Measurements from ENCODE around the gene FBXL2.

Gene FBXL2

GRCh38 chr3:33313331-33313730 lies 36.1 kb downstream of the FBXL2 start:
- TF ChIP-seq CTCF (IDR thresholded peaks at IDR 0.05; ENCODE audit: low read length, missing control alignments): no peak
- no peak overlapping the region for H3K4me3 ChIP-seq (replicated peaks; ENCODE audit: low read depth, low read length)
- peak; percentile 11 for DNase-seq (ENCODE audit: low read depth)

GRCh38 chr3:33314993-33315392 lies 37.8 kb downstream of the FBXL2 start:
- no peak for TF ChIP-seq CTCF (IDR thresholded peaks at IDR 0.05; ENCODE audit: low read length, missing control alignments)

GRCh38 chr3:33315826-33316225 lies 38.6 kb downstream of the FBXL2 start:
- no peak for TF ChIP-seq CTCF (IDR thresholded peaks at IDR 0.05; ENCODE audit: low read length, missing control alignments)
- DNase-seq (ENCODE audit: low read depth): peak; percentile 87
- H3K4me3 ChIP-seq (replicated peaks; ENCODE audit: low read depth, low read length): no peak overlapping the region

More at GRCh38 chr3:33314993-33315392, 37.8 kb downstream of the FBXL2 start:
- H3K4me3 ChIP-seq (replicated peaks; ENCODE audit: low read depth, low read length): no peak overlapping the region
- no peak for DNase-seq (ENCODE audit: low read depth)

GRCh38 chr3:33317963-33318709 lies 40.9 kb downstream of the FBXL2 start:
- H3K4me3 ChIP-seq (replicated peaks; ENCODE audit: low read depth, low read length): no peak overlapping the region
- TF ChIP-seq CTCF (IDR thresholded peaks at IDR 0.05; ENCODE audit: low read length, missing control alignments): no peak
- DNase-seq (ENCODE audit: low read depth): peak; percentile 13

GRCh38 chr3:33318710-33319380 lies 41.6 kb downstream of the FBXL2 start:
- DNase-seq (ENCODE audit: low read depth): peak; percentile 22
- no peak overlapping the region for H3K4me3 ChIP-seq (replicated peaks; ENCODE audit: low read depth, low read length)
- peak; percentile 30 for TF ChIP-seq CTCF (IDR thresholded peaks at IDR 0.05; ENCODE audit: low read length, missing control alignments)

- no peak overlapping the region for H3K4me3 ChIP-seq (replicated peaks; ENCODE audit: low read depth, low read length)
- TF ChIP-seq CTCF (IDR thresholded peaks at IDR 0.05; ENCODE audit: low read length, missing control alignments): no peak
- DNase-seq (ENCODE audit: low read depth): no peak
Measured at GRCh38 chr3:33322412-33322811, 45.2 kb downstream of the FBXL2 start.
